ENCODE results near the gene DMXL2. TPM values are rescaled to one million over a fixed set of nuclear protein-coding genes. Genes with fewer than 3 reads are reported as not detected.

Gene DMXL2
- total and polyA plus RNA-seq, 2 experiments from 2014 or later = 10.5 to 31.4 TPM

- H3K4me2 ChIP-seq = no peak overlapping the region
- no peaks in the 10 kb centered on the region for H3K36me3 ChIP-seq (replicated peaks; ENCODE audit: insufficient read depth, low read depth)
- no peak for TF ChIP-seq EZH2phosphoT487 (IDR thresholded peaks at IDR 0.05; ENCODE audit: low read depth, severe bottlenecking, unreplicated experiment)
- TF ChIP-seq EZH2 (IDR thresholded peaks at IDR 0.05; ENCODE audit: borderline replicate concordance) = no peak
- no peak for TF ChIP-seq CTCF (IDR thresholded peaks at IDR 0.05; ENCODE audit: poor library complexity)
- no peaks in the 10 kb centered on the region for H3K9me2 ChIP-seq (replicated peaks; ENCODE audit: insufficient read depth)
- no peaks in the 10 kb centered on the region for H3K79me2 ChIP-seq
- H3K9me3 ChIP-seq (ENCODE audit: low read depth) = no peaks in the 10 kb centered on the region
- no peak overlapping the region for H3K4me3 ChIP-seq
- no peak for DNase-seq (ENCODE audit: low spot score)
- 96% methylated on average over 1 of the region's 1 CpG for WGBS (ENCODE audit: low lambda C conversion rate, missing lambda C conversion rate)
- no peaks in the 10 kb centered on the region for H3K27me3 ChIP-seq
- H3K27ac ChIP-seq = no peak overlapping the region
- no peaks in the 10 kb centered on the region for H4K20me1 ChIP-seq (ENCODE audit: insufficient read depth, poor library complexity, severe bottlenecking)
- H2AFZ ChIP-seq = no peak overlapping the region
- H3K4me1 ChIP-seq (ENCODE audit: insufficient read depth) = no peaks in the 10 kb centered on the region
Measured at GRCh38 chr15:51629612-51630011, 7.0 kb upstream of the DMXL2 start.

- H3K36me3 ChIP-seq (replicated peaks; ENCODE audit: insufficient read depth, low read depth) = no peaks in the 10 kb centered on the region
- no peak overlapping the region for H3K27ac ChIP-seq
- H3K4me3 ChIP-seq = no peak overlapping the region
- DNase-seq (ENCODE audit: low spot score) = no peak
- no peaks in the 10 kb centered on the region for H3K27me3 ChIP-seq
- no peaks in the 10 kb centered on the region for H3K9me3 ChIP-seq (ENCODE audit: low read depth)
- H4K20me1 ChIP-seq (ENCODE audit: insufficient read depth, poor library complexity, severe bottlenecking) = no peaks in the 10 kb centered on the region
- H3K4me1 ChIP-seq (ENCODE audit: insufficient read depth) = peaks cover 8% of the 10 kb centered on the region
- H3K79me2 ChIP-seq = peaks cover 11% of the 10 kb centered on the region
- H3K9me2 ChIP-seq (replicated peaks; ENCODE audit: insufficient read depth) = no peaks in the 10 kb centered on the region
- no peak overlapping the region for H3K4me2 ChIP-seq
- 64% methylated on average over 1 of the region's 1 CpG for WGBS (ENCODE audit: low lambda C conversion rate, missing lambda C conversion rate)
- no peak overlapping the region for H2AFZ ChIP-seq
- TF ChIP-seq EZH2 (IDR thresholded peaks at IDR 0.05; ENCODE audit: borderline replicate concordance) (no peak), CTCF (IDR thresholded peaks at IDR 0.05; ENCODE audit: poor library complexity) (no peak), EZH2phosphoT487 (IDR thresholded peaks at IDR 0.05; ENCODE audit: low read depth, severe bottlenecking, unreplicated experiment) (no peak)
Measured at GRCh38 chr15:51625236-51625635, 2.7 kb upstream of the DMXL2 start.

- Histone ChIP-seq H3K4me3 (no peak overlapping the region), H3K27ac (peak overlapping the region; percentile 74), H3K27me3 (no peaks in the 10 kb centered on the region), H3K9me3 (ENCODE audit: low read depth) (no peaks in the 10 kb centered on the region), H3K9me2 (replicated peaks; ENCODE audit: insufficient read depth) (no peaks in the 10 kb centered on the region), H2AFZ (no peak overlapping the region), H3K4me2 (peak overlapping the region; percentile 91), H3K4me1 (ENCODE audit: insufficient read depth) (peaks cover 8% of the 10 kb centered on the region), H4K20me1 (ENCODE audit: insufficient read depth, poor library complexity, severe bottlenecking) (no peaks in the 10 kb centered on the region), H3K36me3 (replicated peaks; ENCODE audit: insufficient read depth, low read depth) (no peaks in the 10 kb centered on the region), H3K79me2 (peaks cover 23% of the 10 kb centered on the region)
- DNase-seq (ENCODE audit: low spot score) = no peak
- TF ChIP-seq CTCF (IDR thresholded peaks at IDR 0.05; ENCODE audit: poor library complexity) = no peak
- no peak for TF ChIP-seq EZH2phosphoT487 (IDR thresholded peaks at IDR 0.05; ENCODE audit: low read depth, severe bottlenecking, unreplicated experiment)
- TF ChIP-seq EZH2 (IDR thresholded peaks at IDR 0.05; ENCODE audit: borderline replicate concordance) = no peak
- 80% methylated on average over 3 of the region's 4 CpGs for WGBS (ENCODE audit: low lambda C conversion rate, missing lambda C conversion rate)
Measured at GRCh38 chr15:51624022-51624421, 1.5 kb upstream of the DMXL2 start.

All from hepatocyte (in vitro differentiated cells).